ENCODE measurements around the gene LPP. TPM values are rescaled to one million over a fixed set of nuclear protein-coding genes. Genes with fewer than 3 reads are reported as not detected.

Gene LPP
- total RNA-seq, 2 donors from 2014 or later: 170 to 246 TPM

GRCh38 chr3:188670446-188670845, 516.5 kb downstream of the LPP start:
- H3K27ac ChIP-seq: no peak overlapping the region
- no peaks in the 10 kb centered on the region for H3K4me1 ChIP-seq
- TF ChIP-seq, protein P1, sequence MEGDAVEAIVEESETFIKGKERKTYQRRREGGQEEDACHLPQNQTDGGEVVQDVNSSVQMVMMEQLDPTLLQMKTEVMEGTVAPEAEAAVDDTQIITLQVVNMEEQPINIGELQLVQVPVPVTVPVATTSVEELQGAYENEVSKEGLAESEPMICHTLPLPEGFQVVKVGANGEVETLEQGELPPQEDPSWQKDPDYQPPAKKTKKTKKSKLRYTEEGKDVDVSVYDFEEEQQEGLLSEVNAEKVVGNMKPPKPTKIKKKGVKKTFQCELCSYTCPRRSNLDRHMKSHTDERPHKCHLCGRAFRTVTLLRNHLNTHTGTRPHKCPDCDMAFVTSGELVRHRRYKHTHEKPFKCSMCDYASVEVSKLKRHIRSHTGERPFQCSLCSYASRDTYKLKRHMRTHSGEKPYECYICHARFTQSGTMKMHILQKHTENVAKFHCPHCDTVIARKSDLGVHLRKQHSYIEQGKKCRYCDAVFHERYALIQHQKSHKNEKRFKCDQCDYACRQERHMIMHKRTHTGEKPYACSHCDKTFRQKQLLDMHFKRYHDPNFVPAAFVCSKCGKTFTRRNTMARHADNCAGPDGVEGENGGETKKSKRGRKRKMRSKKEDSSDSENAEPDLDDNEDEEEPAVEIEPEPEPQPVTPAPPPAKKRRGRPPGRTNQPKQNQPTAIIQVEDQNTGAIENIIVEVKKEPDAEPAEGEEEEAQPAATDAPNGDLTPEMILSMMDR (IDR thresholded peaks at IDR 0.05): no peak
- H3K9ac ChIP-seq (ENCODE audit: low read depth in 2 of 2, low read length in 2 of 2): no peak overlapping the region
- DNase-seq: no peak
- no peaks in the 10 kb centered on the region for H3K9me3 ChIP-seq
- no peak overlapping the region for H3K4me3 ChIP-seq
- no peaks in the 10 kb centered on the region for H3K36me3 ChIP-seq
- H3K27me3 ChIP-seq: no peaks in the 10 kb centered on the region
- intact Hi-C loops (cut with DNase I): no loop called here

- Histone ChIP-seq H3K4me1 (no peaks in the 10 kb centered on the region), H3K27me3 (no peaks in the 10 kb centered on the region), H3K9me3 (no peaks in the 10 kb centered on the region), H3K27ac (no peak overlapping the region), H3K36me3 (no peaks in the 10 kb centered on the region), H3K4me3 (no peak overlapping the region), H3K9ac (ENCODE audit: low read depth in 2 of 2, low read length in 2 of 2) (no peak overlapping the region)
- TF ChIP-seq, protein P1 (IDR thresholded peaks at IDR 0.05): no peak
- DNase-seq: no peak
- intact Hi-C loops (cut with DNase I): no loop called here
These were observed 518.0 kb downstream of the LPP start for GRCh38 chr3:188671971-188672370.

GRCh38 chr3:188672840-188673239, 518.9 kb downstream of the LPP start:
- Histone ChIP-seq H3K9ac (ENCODE audit: low read depth in 2 of 2, low read length in 2 of 2) (no peak overlapping the region), H3K27ac (no peak overlapping the region), H3K36me3 (no peaks in the 10 kb centered on the region), H3K27me3 (no peaks in the 10 kb centered on the region), H3K4me3 (no peak overlapping the region), H3K9me3 (no peaks in the 10 kb centered on the region), H3K4me1 (no peaks in the 10 kb centered on the region)
- TF ChIP-seq, protein P1 (IDR thresholded peaks at IDR 0.05): no peak
- no peak for DNase-seq
- intact Hi-C loops (cut with DNase I): no loop called here

GRCh38 chr3:188673646-188674186, 519.8 kb downstream of the LPP start:
- Histone ChIP-seq H3K4me1 (no peaks in the 10 kb centered on the region), H3K9ac (ENCODE audit: low read depth in 2 of 2, low read length in 2 of 2) (no peak overlapping the region), H3K4me3 (no peak overlapping the region), H3K27me3 (no peaks in the 10 kb centered on the region), H3K27ac (no peak overlapping the region), H3K36me3 (no peaks in the 10 kb centered on the region), H3K9me3 (no peaks in the 10 kb centered on the region)
- intact Hi-C loops (cut with DNase I): no loop called here
- no peak for DNase-seq
- TF ChIP-seq, protein P1 (IDR thresholded peaks at IDR 0.05): no peak

- intact Hi-C loops (cut with DNase I): no loop called here
- Histone ChIP-seq H3K4me1 (no peaks in the 10 kb centered on the region), H3K9ac (ENCODE audit: low read depth in 2 of 2, low read length in 2 of 2) (no peak overlapping the region), H3K27ac (no peak overlapping the region), H3K4me3 (no peak overlapping the region), H3K27me3 (no peaks in the 10 kb centered on the region), H3K36me3 (no peaks in the 10 kb centered on the region), H3K9me3 (no peaks in the 10 kb centered on the region)
- TF ChIP-seq, protein P1 (IDR thresholded peaks at IDR 0.05): no peak
- DNase-seq: no peak
These were observed 520.6 kb downstream of the LPP start for GRCh38 chr3:188674595-188674994.

Measured in colonic mucosa (tissue), 4 donors.